ENCODE data around the gene TPM3. TPM values are rescaled to one million over a fixed set of nuclear protein-coding genes. Genes with fewer than 3 reads are reported as not detected.
"Not testable (repeated sequence)": the region's sequence is repeated elsewhere in the genome, so short reads cannot be mapped to it uniquely, and the experiment has no call there.

Gene TPM3
- total RNA-seq, 2 experiments from 2014 or later, result 682 to 842 TPM

DNA sequence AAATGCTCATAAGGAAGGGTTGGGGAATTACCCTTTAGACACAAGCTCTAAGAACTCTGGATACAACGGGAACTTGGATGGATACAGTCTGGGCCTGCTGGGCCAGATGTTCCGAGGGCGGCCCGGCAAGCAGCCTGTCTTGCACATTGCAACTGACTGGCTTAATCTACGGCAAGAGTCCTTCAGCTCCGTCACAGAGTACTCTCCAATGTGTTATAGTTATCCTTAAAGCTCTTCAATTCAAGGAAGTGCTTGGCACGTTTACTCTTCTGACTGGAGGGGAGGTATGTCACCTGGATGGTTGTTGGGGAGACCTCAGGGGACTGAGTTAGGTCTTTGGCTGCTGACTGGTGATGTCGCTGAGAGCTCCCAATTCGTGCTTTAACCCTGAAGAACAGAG is 15.4 kb upstream of the TPM3 start:
- ChIA-PET POLR2A (interaction anchor here (0.8 to 1.0 kb wide), 2 partner anchors 13 to 65 kb away, joined by 3 read pairs; partner anchors contain the start of gene UBAP2L), CTCF (interaction anchor here (0.6 to 1.7 kb wide), 4 partner anchors 8 to 138 kb away, joined by 3 to 7 read pairs (median 4); no protein-coding TSS in a partner anchor)
- Mint-ChIP-seq H3K4me1 (peaks cover 47% of the 10 kb centered on the region), H3K27ac (peak overlapping the region; percentile 30), H3K36me3 (ENCODE audit: low read depth) (peaks cover 47% of the 10 kb centered on the region), H3K27me3 (no peaks in the 10 kb centered on the region), H3K4me3 (no peak overlapping the region), H3K9me3 (ENCODE audit: low read depth) (no peaks in the 10 kb centered on the region)
- intact Hi-C loops (cut with DNase I, micrococcal nuclease), result loop anchor here in 1 of 2 experiments (5.0 kb wide), 1 partner anchor 340 kb away; no protein-coding TSS in a partner anchor
- no peak for DNase-seq
- ATAC-seq, result no peak

DNA sequence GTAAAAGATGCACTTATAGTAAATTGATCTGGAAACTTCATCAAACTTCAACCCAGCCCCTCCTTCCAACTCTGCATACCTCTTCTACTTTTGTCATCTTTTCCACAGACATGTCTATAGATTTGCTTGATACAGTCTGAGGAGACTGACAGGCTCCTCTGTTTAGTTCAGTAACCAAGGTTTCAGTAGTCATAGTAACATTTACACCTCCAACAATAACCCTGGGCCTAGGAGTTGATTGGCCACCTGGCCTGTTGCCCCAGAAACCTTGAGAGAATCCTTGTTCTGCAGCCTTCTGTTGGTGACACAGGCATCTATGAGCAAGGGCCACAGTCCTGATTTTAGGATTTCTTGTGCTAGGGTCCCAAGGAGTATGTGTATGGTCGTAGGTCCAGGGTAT is 14.3 kb upstream of the TPM3 start, which contains the start of gene CFAP141:
Gene CFAP141, minus strand, starts transcription at position 138 of the 400 bp plus-strand sequence. Its CDS starts 26 bp downstream, at position 112.
- peak; percentile 40 for DNase-seq
- CTCF ChIA-PET, result no interaction called here
- H3K9me3 Mint-ChIP-seq (ENCODE audit: low read depth), result no peaks in the 10 kb centered on the region
- peak within 1 kb of the TSS; percentile 72 for H3K27ac Mint-ChIP-seq
- peaks cover 39% of the 10 kb centered on the region for H3K36me3 Mint-ChIP-seq (ENCODE audit: low read depth)
- no peak within 1 kb of the TSS for H3K4me3 Mint-ChIP-seq
- no peaks in the 10 kb centered on the region for H3K27me3 Mint-ChIP-seq
- POLR2A ChIA-PET, result no interaction called here
- ATAC-seq, result peak; percentile 89
- intact Hi-C loops (cut with DNase I, micrococcal nuclease), result loop anchor here (1.0 to 5.0 kb wide), 2 partner anchors 14 to 341 kb away; partner anchors contain the start of gene UBAP2L (in 2 of the 2)
- H3K4me1 Mint-ChIP-seq, result peaks cover 45% of the 10 kb centered on the region

DNA sequence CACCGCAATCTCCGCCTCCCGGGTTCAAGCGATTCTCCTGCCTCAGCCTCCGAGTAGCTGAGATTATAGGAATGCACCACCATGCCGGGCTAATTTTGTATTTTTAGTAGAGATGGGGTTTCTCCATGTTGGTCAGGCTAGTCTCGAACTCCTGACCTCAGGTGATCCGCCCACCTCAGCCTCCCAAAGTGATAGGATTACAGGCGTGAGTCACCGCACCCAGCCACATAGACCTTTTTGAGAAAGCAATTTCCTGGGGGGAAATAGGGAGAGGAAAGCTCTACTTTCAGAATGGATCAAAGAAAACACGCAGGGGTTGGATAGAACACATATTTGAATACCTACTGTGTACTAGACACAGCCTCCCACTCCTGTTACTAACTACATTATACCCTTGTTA is 13.9 kb upstream of the TPM3 start:
- H3K36me3 Mint-ChIP-seq (ENCODE audit: low read depth), result peaks cover 39% of the 10 kb centered on the region
- not testable (repeated sequence) for H3K27me3 Mint-ChIP-seq
- ATAC-seq, result peak; percentile 48

GRCh38 chr1:154199563-154199879 is 7.6 kb upstream of the TPM3 start:
- intact Hi-C loops (cut with DNase I, micrococcal nuclease), result loop anchor here (1.0 kb wide), 2 partner anchors 13 to 73 kb away; partner anchors contain the start of gene HAX1 (in 2 of the 2)
- Mint-ChIP-seq H3K4me3 (no peak overlapping the region), H3K27ac (no peak overlapping the region), H3K9me3 (ENCODE audit: low read depth) (no peaks in the 10 kb centered on the region), H3K27me3 (no peaks in the 10 kb centered on the region), H3K4me1 (no peaks in the 10 kb centered on the region), H3K36me3 (ENCODE audit: low read depth) (no peaks in the 10 kb centered on the region)
- ATAC-seq (peak; percentile 28), DNase-seq (no peak)
- ChIA-PET CTCF (interaction anchor here (0.6 to 2.6 kb wide), 24 partner anchors 8 to 332 kb away, joined by 3 to 27 read pairs (median 4); no protein-coding TSS in a partner anchor), POLR2A (interaction anchor here (0.6 kb wide), 1 partner anchor 200 kb away, joined by 3 read pairs; no protein-coding TSS in a partner anchor)

More for the DNA sequence above, 13.9 kb upstream of the TPM3 start:
- POLR2A ChIA-PET; H3K4me3 Mint-ChIP-seq; H3K9me3 Mint-ChIP-seq (ENCODE audit: low read depth): not testable (repeated sequence)
- intact Hi-C loops (cut with DNase I, micrococcal nuclease), result loop anchor here (1.0 to 5.0 kb wide), 2 partner anchors 15 to 342 kb away; partner anchors contain the start of gene UBAP2L (in 2 of the 2)
- CTCF ChIA-PET, result interaction anchor here (1.5 kb wide), 1 partner anchor 64 kb away, joined by 3 read pairs; no protein-coding TSS in a partner anchor
- Mint-ChIP-seq H3K27ac (peak overlapping the region; percentile 72), H3K4me1 (peaks cover 45% of the 10 kb centered on the region)
- peak; percentile 54 for DNase-seq

DNA sequence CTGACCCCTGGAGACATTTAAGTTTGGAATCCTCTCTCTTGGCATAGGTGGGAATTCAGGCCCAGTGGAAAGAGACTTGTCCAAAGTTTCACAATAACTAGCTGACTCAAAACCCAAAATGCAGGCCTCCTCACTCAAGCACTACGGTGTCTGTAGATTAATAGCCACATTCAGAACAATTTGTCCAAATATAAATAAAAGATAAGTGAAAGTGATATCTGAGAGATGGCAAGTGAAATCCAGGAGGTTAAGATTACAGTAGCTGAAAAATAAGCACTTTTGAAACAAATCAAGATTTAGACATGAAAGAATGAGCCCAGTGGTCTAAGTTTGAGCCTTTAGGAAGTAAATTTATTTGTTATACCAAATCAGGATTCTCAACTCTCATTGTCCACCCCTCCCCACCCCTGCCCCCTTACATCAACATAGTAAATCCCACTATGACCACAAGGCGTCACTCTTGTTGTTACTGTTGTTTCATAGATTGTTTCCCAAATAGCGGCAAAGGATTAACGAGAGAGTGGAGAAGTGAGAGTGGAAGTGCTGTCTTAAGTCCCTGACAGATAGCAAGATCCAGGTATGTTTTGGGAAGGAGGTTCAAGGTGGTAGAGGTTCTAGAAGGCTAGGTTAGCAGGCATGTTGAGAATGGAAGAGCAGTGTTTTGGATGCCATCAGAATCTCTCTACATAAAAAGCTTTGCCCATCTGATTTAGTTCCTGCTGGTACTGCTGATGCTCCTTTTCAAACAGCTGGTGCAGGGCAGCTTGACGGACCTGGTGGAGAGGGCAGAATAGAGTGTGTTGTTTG is 7.1 kb upstream of the TPM3 start:
- CTCF ChIA-PET, result interaction anchor here (0.6 to 2.6 kb wide), 27 partner anchors 8 to 627 kb away, joined by 3 to 27 read pairs (median 4); no protein-coding TSS in a partner anchor
- Mint-ChIP-seq H3K4me1 (no peaks in the 10 kb centered on the region), H3K27ac (no peak overlapping the region), H3K4me3 (no peak overlapping the region), H3K27me3 (peaks cover 3% of the 10 kb centered on the region), H3K36me3 (ENCODE audit: low read depth) (no peaks in the 10 kb centered on the region), H3K9me3 (ENCODE audit: low read depth) (no peaks in the 10 kb centered on the region)
- intact Hi-C loops (cut with DNase I, micrococcal nuclease), result loop anchor here (1.0 kb wide), 2 partner anchors 13 to 73 kb away; partner anchors contain the start of gene HAX1 (in 2 of the 2)
- ATAC-seq (peak; percentile 77), DNase-seq (peak; percentile 62)
- POLR2A ChIA-PET, result interaction anchor here (0.6 kb wide), 1 partner anchor 199 kb away, joined by 3 read pairs; no protein-coding TSS in a partner anchor

DNA sequence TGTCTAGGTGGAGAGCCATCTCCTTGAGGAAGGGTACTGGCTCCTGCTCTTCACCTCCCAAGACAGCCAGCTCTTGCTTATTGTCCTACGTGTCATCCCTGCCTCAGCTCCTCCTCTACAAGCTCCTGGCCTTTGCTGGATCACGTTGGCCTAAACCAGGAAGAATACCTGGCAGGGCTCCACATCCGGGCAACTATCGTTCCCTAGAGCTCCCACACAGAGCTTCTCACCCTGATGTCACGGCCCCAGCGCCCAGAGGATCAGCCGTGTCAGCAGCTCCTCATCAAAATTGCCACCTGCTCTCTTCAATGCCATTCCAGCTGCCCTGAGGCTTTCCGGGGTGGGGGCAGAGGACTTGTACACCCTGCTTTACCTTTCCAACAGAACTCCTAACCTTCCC is 1.9 kb upstream of the TPM3 start:
- POLR2A ChIA-PET, result no interaction called here
- H3K9me3 Mint-ChIP-seq (ENCODE audit: low read depth), result no peaks in the 10 kb centered on the region
- H3K27ac Mint-ChIP-seq, result no peak overlapping the region
- peaks cover 3% of the 10 kb centered on the region for H3K4me1 Mint-ChIP-seq
- H3K4me3 Mint-ChIP-seq, result no peak overlapping the region
- H3K36me3 Mint-ChIP-seq (ENCODE audit: low read depth), result no peaks in the 10 kb centered on the region
- no peak for ATAC-seq
- H3K27me3 Mint-ChIP-seq, result peaks cover 9% of the 10 kb centered on the region
- intact Hi-C loops (cut with DNase I, micrococcal nuclease), result no loop called here
- DNase-seq, result no peak
- CTCF ChIA-PET, result interaction anchor here (0.5 to 2.1 kb wide), 9 partner anchors 11 to 301 kb away, joined by 3 to 10 read pairs (median 3); no protein-coding TSS in a partner anchor

GRCh38 chr1:154192476-154192875 is 576 bp upstream of the TPM3 start:
- no peak overlapping the region for H3K4me3 Mint-ChIP-seq
- no peaks in the 10 kb centered on the region for H3K36me3 Mint-ChIP-seq (ENCODE audit: low read depth)
- peaks cover 9% of the 10 kb centered on the region for H3K27me3 Mint-ChIP-seq
- ChIA-PET POLR2A (interaction anchor here (0.5 kb wide), 1 partner anchor 198 kb away, joined by 4 read pairs; no protein-coding TSS in a partner anchor), CTCF (interaction anchor here (1.1 kb wide), 1 partner anchor 66 kb away, joined by 3 read pairs; no protein-coding TSS in a partner anchor)
- H3K9me3 Mint-ChIP-seq (ENCODE audit: low read depth), result no peaks in the 10 kb centered on the region
- DNase-seq, result no peak
- H3K27ac Mint-ChIP-seq, result no peak overlapping the region
- intact Hi-C loops (cut with DNase I, micrococcal nuclease), result no loop called here
- ATAC-seq, result no peak
- H3K4me1 Mint-ChIP-seq, result peaks cover 3% of the 10 kb centered on the region

- no peak for DNase-seq
- intact Hi-C loops (cut with DNase I, micrococcal nuclease), result no loop called here
- POLR2A ChIA-PET, result no interaction called here
Measured at GRCh38 chr1:154190550-154190949, 1.4 kb downstream of the TPM3 start.

DNA sequence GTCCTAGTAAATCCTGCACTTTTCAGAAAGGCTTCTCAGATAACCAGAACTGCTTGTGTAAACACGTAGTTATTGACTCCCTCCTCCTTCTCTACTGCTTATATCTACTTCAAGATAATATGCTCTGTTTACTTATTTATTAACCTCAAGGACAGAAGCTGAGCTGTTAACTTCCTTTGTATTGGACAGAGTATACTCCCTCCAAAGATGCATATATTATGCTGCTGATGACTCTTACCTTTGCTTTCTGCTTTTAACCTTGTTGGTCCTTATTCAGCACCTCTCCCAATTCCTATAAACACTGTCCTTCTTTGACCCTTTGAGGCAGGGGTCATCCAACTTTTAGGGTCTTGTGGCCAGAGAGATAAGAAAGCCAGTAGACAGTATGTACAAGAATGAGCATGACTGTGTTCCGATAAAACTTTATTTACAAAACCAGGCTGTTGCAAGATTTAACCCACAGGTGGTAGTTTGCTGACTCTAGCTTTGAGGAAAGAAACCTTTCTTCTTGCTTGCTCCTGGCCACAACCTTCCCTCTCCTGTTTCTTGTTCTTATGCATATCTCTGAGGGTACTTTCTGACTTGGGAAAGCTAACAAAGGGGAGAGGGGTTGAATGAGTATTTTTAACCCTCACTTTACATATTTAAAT is 4.9 kb downstream of the TPM3 start:
- no peaks in the 10 kb centered on the region for H3K9me3 Mint-ChIP-seq (ENCODE audit: low read depth)
- no peak for DNase-seq
- ATAC-seq, result no peak
- CTCF ChIA-PET, result interaction anchor here (0.6 to 1.1 kb wide), 5 partner anchors 12 to 148 kb away, joined by 3 to 6 read pairs (median 4); partner anchors contain the start of gene HAX1
- no peaks in the 10 kb centered on the region for H3K27me3 Mint-ChIP-seq
- peaks cover 7% of the 10 kb centered on the region for H3K36me3 Mint-ChIP-seq (ENCODE audit: low read depth)
- no peak overlapping the region for H3K27ac Mint-ChIP-seq
- intact Hi-C loops (cut with DNase I, micrococcal nuclease), result loop anchor here (1.0 to 10.0 kb wide), 8 partner anchors 12 to 788 kb away; partner anchors contain the start of genes CKS1B (in 1 of the 2), HAX1 (in 1 of the 2) and SHC1 (in 1 of the 2)
- H3K4me3 Mint-ChIP-seq, result no peak overlapping the region
- peaks cover 6% of the 10 kb centered on the region for H3K4me1 Mint-ChIP-seq
- POLR2A ChIA-PET, result no interaction called here

More at GRCh38 chr1:154190550-154190949, 1.4 kb downstream of the TPM3 start:
- ATAC-seq, result no peak
- CTCF ChIA-PET, result interaction anchor here (1.2 kb wide), 1 partner anchor 9 kb away, joined by 5 read pairs; no protein-coding TSS in a partner anchor
- Mint-ChIP-seq H3K4me1 (peaks cover 7% of the 10 kb centered on the region), H3K9me3 (ENCODE audit: low read depth) (no peaks in the 10 kb centered on the region), H3K27ac (no peak overlapping the region), H3K4me3 (no peak overlapping the region), H3K27me3 (peaks cover 9% of the 10 kb centered on the region), H3K36me3 (ENCODE audit: low read depth) (no peaks in the 10 kb centered on the region)

GRCh38 chr1:154186177-154186576 is 5.7 kb downstream of the TPM3 start:
- H3K27ac Mint-ChIP-seq, result no peak overlapping the region
- H3K4me3 Mint-ChIP-seq, result no peak overlapping the region
- H3K27me3 Mint-ChIP-seq, result no peaks in the 10 kb centered on the region
- intact Hi-C loops (cut with DNase I, micrococcal nuclease), result loop anchor here (1.0 to 10.0 kb wide), 8 partner anchors 13 to 789 kb away; partner anchors contain the start of genes CKS1B (in 1 of the 2), HAX1 (in 1 of the 2) and SHC1 (in 1 of the 2)
- DNase-seq (peak; percentile 88), ATAC-seq (peak; percentile 8)
- ChIA-PET CTCF (interaction anchor here (1.0 kb wide), 2 partner anchors 27 to 150 kb away, joined by 3 read pairs; no protein-coding TSS in a partner anchor), POLR2A (no interaction called here)
- H3K36me3 Mint-ChIP-seq (ENCODE audit: low read depth), result peaks cover 15% of the 10 kb centered on the region
- no peaks in the 10 kb centered on the region for H3K9me3 Mint-ChIP-seq (ENCODE audit: low read depth)
- H3K4me1 Mint-ChIP-seq, result peaks cover 11% of the 10 kb centered on the region

All from activated CD4-positive, alpha-beta T cell treated with anti-CD3 and anti-CD28 coated beads for 36 hours (primary cell).